ENCODE data around the gene CCN2. TPM values are rescaled to one million over a fixed set of nuclear protein-coding genes. Genes with fewer than 3 reads are reported as not detected.

The CCN2 gene
- total RNA-seq, 1 donor from 2014 or later: 12.5 TPM

DNA sequence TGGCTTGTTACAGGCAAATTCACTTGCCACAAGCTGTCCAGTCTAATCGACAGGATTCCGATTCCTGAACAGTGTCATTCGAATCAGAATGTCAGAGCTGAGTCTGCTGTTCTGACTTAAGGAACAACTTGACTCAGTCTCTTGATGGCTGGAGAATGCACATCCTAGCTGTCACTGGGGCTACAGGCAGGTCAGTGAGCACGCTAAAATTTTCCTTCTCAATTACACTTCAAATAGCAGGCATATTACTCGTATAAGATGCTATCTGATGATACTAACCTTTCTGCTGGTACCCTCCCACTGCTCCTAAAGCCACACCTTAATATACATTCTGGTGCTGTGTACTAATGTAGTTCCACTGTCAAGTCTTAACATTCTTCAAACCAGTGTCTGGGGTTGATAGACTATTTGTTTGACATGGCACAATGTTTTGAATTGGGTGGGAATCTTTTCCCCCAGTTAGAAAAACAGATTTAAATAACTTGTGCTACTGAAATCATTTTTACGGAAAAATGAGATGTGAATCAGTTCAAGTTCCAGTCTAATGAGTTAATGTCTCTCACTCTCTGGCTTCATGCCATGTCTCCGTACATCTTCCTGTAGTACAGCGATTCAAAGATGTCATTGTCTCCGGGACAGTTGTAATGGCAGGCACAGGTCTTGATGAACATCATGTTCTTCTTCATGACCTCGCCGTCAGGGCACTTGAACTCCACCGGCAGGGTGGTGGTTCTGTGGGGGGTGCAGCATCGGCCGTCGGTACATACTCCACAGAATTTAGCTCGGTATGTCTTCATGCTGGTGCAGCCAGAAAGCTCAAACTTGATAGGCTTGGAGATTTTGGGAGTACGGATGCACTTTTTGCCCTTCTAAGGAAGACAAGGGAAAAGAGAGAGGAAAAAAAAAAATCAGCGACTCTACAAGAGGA lies 2.2 kb downstream of the CCN2 start:
- intact Hi-C loops (cut with DNase I): no loop called here
- DNase-seq (ENCODE audit: missing footprints) (no peak), ATAC-seq (no peak)

DNA sequence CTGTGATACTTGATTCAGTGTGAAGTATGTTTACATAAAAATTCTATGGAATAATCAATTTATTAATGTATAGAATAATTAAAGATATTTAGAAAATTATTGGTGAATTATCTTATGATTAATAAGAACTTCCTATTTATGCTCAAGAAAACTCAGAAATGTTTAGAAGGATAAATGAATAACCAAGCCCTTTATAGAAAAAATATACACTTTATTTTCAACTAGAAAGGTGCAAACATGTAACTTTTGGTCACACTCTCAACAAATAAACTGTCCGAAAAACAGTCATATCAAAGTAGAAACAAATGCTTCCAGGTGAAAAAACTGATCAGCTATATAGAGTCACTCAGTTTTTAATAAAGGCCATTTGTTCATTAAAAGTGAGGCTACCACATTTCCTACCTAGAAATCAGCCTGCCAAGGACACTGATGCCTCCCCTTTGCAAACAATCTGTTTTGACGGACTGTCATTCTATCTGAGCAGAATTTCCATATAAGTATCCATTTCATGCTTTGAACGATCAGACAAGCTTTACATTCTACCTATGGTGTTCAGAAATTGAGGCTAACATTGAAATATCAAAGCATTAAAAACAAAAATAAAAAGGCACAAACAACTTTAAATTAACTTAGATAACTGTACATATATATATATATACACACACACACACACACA lies 3.0 kb downstream of the CCN2 start:
- intact Hi-C loops (cut with DNase I): no loop called here
- DNase-seq (ENCODE audit: missing footprints) (no peak), ATAC-seq (no peak)

DNA sequence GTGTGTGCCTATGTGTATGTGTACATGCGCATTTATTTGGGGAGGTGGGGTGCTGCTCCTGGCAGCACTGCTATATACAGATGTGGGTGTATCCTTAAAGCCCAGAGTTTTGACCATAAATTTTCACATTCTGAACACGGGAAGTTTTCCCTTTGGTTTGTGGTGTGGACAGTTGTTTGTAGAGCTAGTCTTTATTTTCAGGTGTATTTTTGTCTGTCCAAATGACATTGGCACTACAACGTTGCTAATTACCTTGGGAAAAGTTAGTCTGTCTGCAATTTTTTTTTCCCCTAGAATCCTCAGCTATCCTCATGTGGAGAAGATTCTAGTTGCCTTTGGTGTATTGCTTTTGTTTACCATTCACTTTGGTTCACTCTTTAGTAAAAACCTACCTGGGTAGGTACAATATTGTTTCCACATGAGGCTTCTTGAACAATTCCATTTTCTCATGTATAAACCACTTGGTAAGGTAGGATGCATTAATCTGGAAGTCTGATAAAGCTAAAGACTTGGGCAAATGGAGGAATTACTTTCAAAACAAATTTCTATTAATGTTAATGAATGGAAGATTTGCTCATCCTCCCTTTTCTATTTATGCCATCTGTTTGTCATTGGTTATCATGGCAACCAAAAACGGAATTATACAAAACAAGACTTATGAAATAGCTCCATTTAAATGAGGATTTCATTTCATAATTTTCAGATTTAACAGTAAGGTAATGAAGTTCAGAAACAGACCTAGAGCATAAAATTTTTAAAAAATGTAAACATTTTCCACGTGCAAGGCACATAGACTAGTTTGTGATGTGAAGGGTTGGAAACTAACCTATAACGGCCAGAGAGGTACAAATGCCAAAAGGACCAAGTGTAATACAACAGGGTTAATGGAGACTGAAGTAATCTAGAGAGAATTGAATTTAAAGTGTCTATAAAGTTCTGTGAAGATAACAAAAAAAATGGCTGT lies 3.9 kb downstream of the CCN2 start:
- intact Hi-C loops (cut with DNase I): no loop called here
- ATAC-seq: no peak

DNA sequence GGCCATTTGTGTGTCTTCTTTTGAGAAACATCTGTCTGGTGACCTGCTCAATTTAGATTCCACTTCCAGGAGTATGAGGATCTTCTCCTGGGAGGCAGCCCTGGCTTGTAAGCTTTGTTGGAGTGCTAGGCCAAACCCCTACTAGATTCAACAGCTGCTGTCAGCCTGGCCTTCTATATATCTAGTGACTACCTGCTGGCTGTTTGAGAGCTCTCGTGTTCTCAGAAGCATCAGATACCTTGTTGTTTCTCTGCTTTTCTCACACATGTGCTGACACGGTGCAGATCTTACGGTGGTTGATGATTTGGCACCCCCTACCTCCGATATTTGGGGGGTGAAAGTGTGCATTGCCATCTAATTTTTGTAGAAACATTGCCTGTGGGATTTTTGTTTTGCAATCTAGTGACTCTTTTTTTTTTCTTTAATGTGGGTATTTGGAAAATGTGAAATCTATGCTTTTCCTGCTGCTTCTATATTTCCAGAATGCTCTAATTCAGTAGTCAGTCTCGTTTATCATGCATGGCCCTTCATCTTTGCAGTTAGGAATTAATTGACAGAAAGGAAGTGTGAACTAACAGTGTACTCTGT lies 4.7 kb downstream of the CCN2 start:
- intact Hi-C loops (cut with DNase I): no loop called here
- ATAC-seq (no peak), DNase-seq (ENCODE audit: missing footprints) (no peak)

More for the DNA sequence above, 3.9 kb downstream of the CCN2 start:
- DNase-seq (ENCODE audit: missing footprints): no peak

DNA sequence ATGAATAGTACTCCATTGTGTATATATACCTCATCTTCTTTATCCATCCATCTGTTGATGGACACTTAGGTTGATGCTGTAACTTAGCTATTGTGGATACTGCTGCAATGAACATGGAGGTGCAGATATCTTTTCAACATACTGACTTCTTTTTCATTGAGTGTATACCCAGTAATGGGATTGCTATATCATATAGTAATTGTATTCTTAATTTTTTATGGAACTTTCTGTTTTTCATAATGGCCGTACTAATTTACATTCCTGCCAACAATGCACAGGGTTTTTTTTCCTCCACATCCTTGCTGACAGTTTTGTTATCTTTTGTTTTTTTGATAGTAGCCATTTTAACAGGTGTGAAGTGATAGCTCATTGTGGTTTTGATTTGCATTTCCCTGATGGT lies 5.2 kb downstream of the CCN2 start:
- no peak for ATAC-seq
- DNase-seq (ENCODE audit: missing footprints): no peak
- intact Hi-C loops (cut with DNase I): no loop called here

DNA sequence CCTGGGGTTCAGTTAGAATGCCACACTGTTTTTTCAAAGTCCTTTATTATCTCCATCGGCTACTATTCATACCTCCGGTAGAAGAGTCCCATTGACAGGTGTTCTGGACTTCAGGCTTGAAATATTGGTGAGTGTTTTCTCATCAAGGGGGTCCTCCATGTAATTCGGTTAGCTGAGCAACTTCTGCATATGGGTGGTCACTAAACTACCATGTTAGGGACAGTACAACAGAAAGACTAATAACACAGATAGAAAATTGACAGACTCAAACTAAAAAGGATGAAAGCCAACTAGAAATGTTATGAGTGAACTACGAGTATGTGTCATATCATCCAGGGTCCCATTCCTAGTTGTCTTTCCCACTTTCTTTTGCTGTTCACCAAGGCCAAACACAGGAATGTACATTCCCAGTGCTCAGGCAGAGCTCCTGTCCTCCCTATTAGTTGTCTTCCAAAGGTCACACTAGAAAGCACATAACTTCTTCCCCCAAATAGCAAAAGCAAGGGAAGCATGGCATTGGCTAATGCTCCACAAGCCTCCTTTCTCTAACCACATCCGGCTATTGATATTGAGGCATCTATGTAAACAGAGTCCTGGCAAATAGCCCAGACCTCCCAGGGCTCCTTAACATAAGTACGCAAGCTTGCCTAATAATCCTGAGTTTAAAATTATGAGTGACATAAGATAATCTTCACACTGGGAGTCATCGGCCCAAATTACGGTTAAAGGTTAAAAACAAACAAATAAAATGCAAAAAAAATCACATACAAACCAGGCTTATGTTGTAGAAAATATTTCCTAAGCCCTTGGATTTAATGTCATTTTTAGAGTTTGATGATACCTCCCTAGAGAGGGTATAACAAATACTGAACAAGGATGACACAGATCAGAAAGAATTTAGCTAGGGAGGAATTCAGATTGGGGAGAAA lies 13.2 kb downstream of the CCN2 start:
- ATAC-seq: no peak
- intact Hi-C loops (cut with DNase I): no loop called here
- no peak for DNase-seq (ENCODE audit: missing footprints)

DNA sequence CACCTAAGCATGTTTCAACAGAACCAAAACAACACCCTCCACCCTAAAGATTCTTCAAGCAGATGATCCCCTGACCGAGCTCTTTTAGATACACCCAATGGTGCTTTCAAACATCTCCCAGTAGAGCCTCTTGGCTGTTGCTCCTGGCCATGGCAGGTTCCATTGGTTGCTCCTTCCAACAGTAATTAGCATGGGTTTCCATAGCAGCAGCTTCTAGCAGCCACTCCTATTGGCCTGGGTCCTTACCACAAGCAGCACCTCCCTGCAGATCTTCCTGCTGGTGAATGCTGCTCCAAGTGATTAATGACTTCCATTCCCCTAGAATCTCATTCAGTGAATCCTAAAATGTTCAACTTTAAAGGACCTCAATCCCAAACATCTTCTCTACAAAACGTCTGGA lies 13.9 kb downstream of the CCN2 start:
- intact Hi-C loops (cut with DNase I): no loop called here
- ATAC-seq (no peak), DNase-seq (ENCODE audit: missing footprints) (no peak)

DNA sequence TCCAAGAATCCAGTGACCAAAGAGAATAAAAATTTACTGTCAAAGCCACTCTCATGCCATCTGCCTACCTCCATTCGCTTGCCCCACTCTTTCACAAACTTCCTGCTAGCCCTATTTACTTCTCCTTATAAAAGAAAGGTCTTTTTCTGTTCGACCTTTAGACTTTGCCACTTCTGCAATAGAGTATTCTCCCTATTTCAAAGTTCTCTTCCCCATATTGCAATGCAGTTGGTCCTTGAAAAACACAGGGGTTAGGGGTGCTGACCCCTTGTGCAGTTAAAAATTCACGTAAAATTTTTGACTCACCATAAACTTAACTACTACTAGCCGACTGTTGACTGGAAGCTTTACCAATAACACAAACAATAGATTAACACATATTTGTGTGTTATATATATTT lies 15.0 kb downstream of the CCN2 start:
- no peak for ATAC-seq
- DNase-seq (ENCODE audit: missing footprints): no peak
- intact Hi-C loops (cut with DNase I): no loop called here

DNA sequence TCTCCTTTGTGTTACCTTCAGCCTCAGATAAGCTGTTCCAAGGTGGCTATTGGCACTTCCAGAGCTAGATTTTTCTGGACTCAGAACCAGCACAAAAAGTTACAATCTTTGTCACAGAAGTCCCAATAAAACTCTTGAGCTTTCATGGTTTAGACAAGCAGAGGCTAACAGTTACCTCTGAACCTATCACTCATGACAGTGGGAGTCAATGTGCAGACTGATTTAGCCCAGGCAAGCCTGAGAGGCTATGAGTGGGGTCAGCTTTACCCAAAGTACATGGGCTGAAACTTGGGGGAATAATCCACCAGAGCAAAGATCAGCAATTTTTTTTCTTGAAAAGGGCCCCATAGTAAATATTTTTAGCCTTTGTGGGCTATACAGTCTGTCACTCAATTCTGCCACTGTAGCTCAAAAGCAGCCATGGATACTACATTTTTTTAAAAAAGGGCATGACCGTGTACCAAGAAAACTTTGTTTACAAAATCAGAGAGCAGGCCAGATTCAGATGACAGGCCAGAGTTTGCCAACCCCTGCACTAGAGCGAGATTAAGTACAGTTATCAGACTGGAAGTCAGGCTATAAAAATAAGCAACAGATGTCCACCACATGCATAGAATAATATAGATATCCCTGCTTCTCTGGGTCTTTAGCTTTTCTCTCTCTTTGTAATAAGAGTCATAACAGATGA lies 20.0 kb downstream of the CCN2 start:
- ATAC-seq (no peak), DNase-seq (ENCODE audit: missing footprints) (no peak)
- intact Hi-C loops (cut with DNase I): no loop called here

DNA sequence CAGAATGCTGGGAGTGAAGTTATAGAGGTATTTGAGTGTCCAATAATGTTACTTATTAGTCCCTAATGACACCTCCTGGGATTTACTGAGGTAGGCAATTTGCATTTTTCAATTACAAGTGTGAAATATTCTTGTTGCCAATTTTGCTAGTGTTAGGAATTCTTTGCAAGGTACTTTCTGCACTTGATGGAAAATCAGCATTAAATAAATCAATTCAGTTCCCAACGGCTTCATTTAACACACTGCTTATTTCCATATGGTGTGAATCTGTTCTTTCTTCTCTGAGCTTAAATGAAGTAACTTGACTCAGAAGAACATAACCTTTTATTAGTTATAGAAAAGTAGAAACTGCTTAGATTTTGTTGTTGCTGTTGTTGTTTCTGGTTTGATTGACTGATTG lies 21.2 kb downstream of the CCN2 start:
- intact Hi-C loops (cut with DNase I): no loop called here
- DNase-seq (ENCODE audit: missing footprints) (no peak), ATAC-seq (no peak)

DNA sequence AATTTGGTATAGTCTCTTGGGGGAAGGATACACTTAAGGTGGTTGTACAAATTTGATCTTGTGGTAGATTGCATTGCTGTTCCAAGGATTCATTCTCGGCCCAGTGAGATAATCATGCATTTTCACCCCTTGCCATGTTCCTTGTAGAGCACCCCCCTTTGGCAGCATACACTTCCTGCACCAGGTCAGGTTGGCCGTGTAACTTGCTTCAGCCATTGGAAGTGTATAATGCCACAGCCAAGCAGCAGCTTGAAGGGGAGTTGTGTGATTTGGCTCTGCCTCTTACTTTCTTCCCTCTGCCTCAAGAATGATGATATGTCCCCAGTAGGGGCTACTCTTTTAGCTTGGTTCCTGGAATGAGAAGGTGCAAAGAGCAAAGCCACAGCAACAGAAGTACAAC lies 21.9 kb downstream of the CCN2 start:
- intact Hi-C loops (cut with DNase I): no loop called here
- DNase-seq (ENCODE audit: missing footprints) (no peak), ATAC-seq (no peak)

DNA sequence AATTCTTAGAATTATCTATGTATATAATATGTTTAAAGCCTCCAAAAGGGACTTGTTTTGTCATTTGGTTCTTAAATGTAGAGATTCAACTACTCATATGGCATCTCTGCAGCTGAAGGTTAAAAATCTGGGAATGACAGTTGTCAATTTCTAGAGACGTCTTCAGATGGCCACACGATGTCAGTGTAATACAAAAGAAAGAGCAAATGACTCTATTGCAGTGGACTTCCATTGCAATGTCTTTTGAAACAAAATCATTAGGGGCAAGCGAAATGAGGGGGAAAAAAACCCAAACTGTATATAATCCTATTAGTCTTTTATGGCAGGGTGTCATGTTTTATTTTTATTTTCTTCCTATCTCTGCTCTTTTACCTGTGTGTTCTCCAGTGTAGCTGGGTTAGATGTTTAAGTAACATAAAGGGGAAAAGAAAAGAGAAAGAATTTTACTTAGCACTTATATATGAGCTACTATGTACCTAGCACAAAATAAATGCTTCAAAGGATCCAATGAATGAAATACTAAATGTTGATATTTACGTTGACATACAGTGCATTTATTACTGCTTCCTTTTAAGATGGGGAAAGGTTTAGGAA lies 26.2 kb downstream of the CCN2 start:
- ATAC-seq (no peak), DNase-seq (ENCODE audit: missing footprints) (no peak)
- intact Hi-C loops (cut with DNase I): loop anchor here (2.0 to 5.0 kb wide), 2 partner anchors 236 to 292 kb away; no protein-coding TSS in a partner anchor

DNA sequence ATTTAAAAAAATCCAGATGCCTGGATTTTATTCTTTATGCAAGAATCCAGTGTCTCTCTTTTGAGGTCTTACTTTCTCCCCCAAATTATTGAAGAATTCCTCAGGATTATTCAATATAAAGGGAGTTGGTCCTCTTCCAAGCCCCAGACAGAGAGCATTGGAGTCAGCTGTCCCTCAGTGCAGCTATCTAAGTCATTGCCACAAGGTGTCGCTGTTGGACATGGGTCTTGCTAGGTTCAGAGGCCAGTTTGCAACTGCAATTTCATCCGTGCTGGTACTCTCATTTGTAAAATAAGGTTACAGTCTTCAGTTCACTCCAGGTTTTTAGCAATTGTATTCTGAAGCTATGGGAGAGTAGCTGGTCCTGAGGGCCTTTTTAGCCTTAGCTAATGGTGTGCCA lies 27.8 kb downstream of the CCN2 start:
- no peak for ATAC-seq
- no peak for DNase-seq (ENCODE audit: missing footprints)
- intact Hi-C loops (cut with DNase I): loop anchor here (5.0 kb wide), 1 partner anchor 294 kb away; no protein-coding TSS in a partner anchor

DNA sequence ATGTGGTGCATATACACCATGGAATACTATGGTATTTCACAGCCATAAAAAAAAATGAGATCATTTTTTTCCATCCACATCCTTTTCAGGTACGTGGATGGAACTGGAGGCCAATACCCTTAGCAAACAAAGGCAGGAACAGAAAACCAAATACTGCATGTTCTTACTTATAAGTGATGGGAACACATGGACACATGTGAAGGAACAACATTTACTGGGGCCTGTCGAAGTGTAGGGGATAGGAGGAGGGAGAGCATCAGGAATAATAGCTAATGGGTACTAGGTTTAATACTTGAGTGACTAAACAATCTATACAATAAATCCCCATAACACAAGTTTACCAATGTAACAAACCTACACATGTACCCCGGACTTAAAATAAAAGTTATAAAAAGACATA lies 30.5 kb downstream of the CCN2 start:
- ATAC-seq: no peak

DNA sequence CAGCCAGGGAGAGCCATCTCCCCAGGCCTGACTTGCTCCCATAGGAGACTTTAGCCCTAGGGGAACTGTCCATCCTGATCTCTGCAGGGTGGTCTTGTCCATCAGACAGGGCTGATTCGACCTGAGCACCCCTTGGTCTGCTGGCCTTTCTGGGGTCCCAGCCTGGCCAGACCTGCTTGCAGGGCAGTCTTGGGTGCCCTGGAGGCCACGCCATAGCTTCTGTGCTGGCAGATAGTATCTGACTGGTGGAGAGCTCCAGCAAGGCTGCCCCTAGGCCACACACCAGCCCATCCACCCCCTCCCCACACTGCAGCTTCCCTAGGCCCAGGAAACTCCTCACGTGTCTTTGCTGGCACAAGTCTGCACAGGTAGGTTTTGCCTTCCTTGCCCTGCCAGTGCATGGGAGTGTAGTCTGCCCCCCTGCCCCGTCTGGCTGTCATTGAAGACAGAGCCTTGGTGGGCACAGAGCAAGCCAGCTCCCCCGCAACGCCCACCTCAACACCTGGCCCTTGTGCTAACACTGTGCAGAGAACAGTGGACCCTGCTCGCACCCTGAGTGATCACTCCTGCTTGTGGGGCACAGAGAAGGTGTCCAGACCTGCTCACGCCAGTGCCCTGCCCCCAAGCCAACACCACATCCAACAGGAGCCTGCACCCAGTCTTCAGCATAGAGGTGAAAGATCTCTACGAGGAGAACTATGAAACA lies 32.4 kb downstream of the CCN2 start:
- no peak for DNase-seq (ENCODE audit: missing footprints)
- intact Hi-C loops (cut with DNase I): no loop called here
- no peak for ATAC-seq

More for the DNA sequence above, 30.5 kb downstream of the CCN2 start:
- DNase-seq (ENCODE audit: missing footprints): no peak
- intact Hi-C loops (cut with DNase I): loop anchor here (5.0 kb wide), 1 partner anchor 297 kb away; no protein-coding TSS in a partner anchor

All from Right ventricle myocardium inferior (tissue), 1 donor.